H9 (cell line): Measurements from ENCODE around the gene APBA2. TPM values are rescaled to one million over a fixed set of nuclear protein-coding genes. Genes with fewer than 3 reads are reported as not detected.

ENCODE experiments used
- DNase-seq: peaks from one replicate; pipeline ENCODE4 v3.0.0-alpha.2; 2017
- H2AFZ ChIP-seq: one replicate; pipeline ENCODE4 v1.6.1; 2013; ENCODE audit warnings: mild to moderate bottlenecking, low read length, control low read depth, moderate library complexity
- H2AK5ac ChIP-seq: 2 replicates; pipeline ENCODE4 v1.6.1; 2013; ENCODE audit warnings: low read length, control low read depth, mixed read lengths; ENCODE audit not compliant: insufficient read length
- H2BK120ac ChIP-seq: one replicate; pipeline ENCODE4 v1.6.1; 2013; ENCODE audit warnings: low read depth, mild to moderate bottlenecking, low read length, control low read depth, inconsistent platforms; ENCODE audit not compliant: poor library complexity, severe bottlenecking
- H2BK12ac ChIP-seq: 2 replicates; pipeline ENCODE4 v1.6.1; 2013; ENCODE audit warnings: low read length, control low read depth, mixed read lengths, low read depth; ENCODE audit not compliant: insufficient read length
- H2BK15ac ChIP-seq: 2 replicates; pipeline ENCODE4 v1.6.1; 2013; ENCODE audit warnings: low read depth, low read length, control low read depth
- H2BK20ac ChIP-seq: one replicate; pipeline ENCODE4 v1.6.1; 2013; ENCODE audit warnings: low read depth, mild to moderate bottlenecking, low read length, control low read depth, inconsistent platforms; ENCODE audit not compliant: poor library complexity, severe bottlenecking
- H2BK5ac ChIP-seq: 2 replicates; pipeline ENCODE4 v1.6.1; 2013; ENCODE audit warnings: low read length, control low read depth, mixed read lengths; ENCODE audit not compliant: insufficient read length
- H3K14ac ChIP-seq: 2 replicates; pipeline ENCODE4 v1.6.1; 2013; ENCODE audit warnings: low read length, control low read depth; ENCODE audit not compliant: insufficient read depth
- H3K18ac ChIP-seq: 2 replicates; pipeline ENCODE4 v1.6.1; 2013; ENCODE audit warnings: low read depth, mild to moderate bottlenecking, mixed read lengths, low read length, control low read depth; ENCODE audit not compliant: insufficient read length
- H3K23ac ChIP-seq: 2 replicates; pipeline ENCODE4 v1.6.1; 2013; ENCODE audit warnings: low read length, control low read depth, mixed read lengths, low read depth; ENCODE audit not compliant: insufficient read length
- H3K23me2 ChIP-seq: 2 replicates; pipeline ENCODE4 v1.6.1; 2013; ENCODE audit warnings: low read depth, mild to moderate bottlenecking, mixed read lengths, low read length, control low read depth; ENCODE audit not compliant: insufficient read length, poor library complexity, severe bottlenecking
- H3K27ac ChIP-seq: 2 replicates; pipeline ENCODE4 v1.5.1; 2013; ENCODE audit warnings: low read length, control low read depth, mixed read lengths, low read depth; ENCODE audit not compliant: insufficient read length
- H3K27me3 ChIP-seq: 2 replicates; pipeline ENCODE4 v1.6.1; 2013; ENCODE audit warnings: low read length, control low read depth, inconsistent platforms; ENCODE audit not compliant: insufficient read depth
- H3K4ac ChIP-seq: 2 replicates; pipeline ENCODE4 v1.6.1; 2013; ENCODE audit warnings: low read depth, mild to moderate bottlenecking, control low read depth, inconsistent platforms, low read length, moderate library complexity
- H3K4me1 ChIP-seq: 2 replicates; pipeline ENCODE4 v1.6.1; 2013; ENCODE audit warnings: low read length, control low read depth, inconsistent platforms; ENCODE audit not compliant: insufficient read depth
- H3K4me2 ChIP-seq: 2 replicates; pipeline ENCODE4 v1.6.1; 2013; ENCODE audit warnings: low read length, control low read depth, mixed read lengths; ENCODE audit not compliant: insufficient read length, insufficient read depth
- H3K56ac ChIP-seq: 2 replicates; pipeline ENCODE4 v1.6.1; 2013; ENCODE audit warnings: low read depth, mild to moderate bottlenecking, mixed read lengths, low read length, control low read depth; ENCODE audit not compliant: insufficient read length
- H3K79me1 ChIP-seq: 2 replicates; pipeline ENCODE4 v1.6.1; 2013; ENCODE audit warnings: low read depth, mild to moderate bottlenecking, moderate library complexity, low read length, control low read depth, inconsistent platforms; ENCODE audit not compliant: insufficient read depth, poor library complexity, severe bottlenecking
- H3K79me2 ChIP-seq: 2 replicates; pipeline ENCODE4 v1.6.1; 2013; ENCODE audit warnings: low read length, control low read depth, inconsistent platforms; ENCODE audit not compliant: insufficient read depth
- H3K9ac ChIP-seq: 2 replicates; pipeline ENCODE4 v1.6.1; 2013; ENCODE audit warnings: low read length, control low read depth, mixed read lengths; ENCODE audit not compliant: insufficient read length; ENCODE audit errors: extremely low read depth
- H3K9me3 ChIP-seq: one replicate; pipeline ENCODE4 v1.6.1; 2013; ENCODE audit warnings: low read depth, low read length, inconsistent platforms; ENCODE audit not compliant: control insufficient read depth
- H3T11ph ChIP-seq: one replicate; pipeline ENCODE4 v1.6.1; 2013; ENCODE audit warnings: mild to moderate bottlenecking, low read length, control low read depth, inconsistent platforms
- H4K20me1 ChIP-seq: one replicate; pipeline ENCODE4 v1.6.1; 2013; ENCODE audit not compliant: control insufficient read depth, insufficient read length, insufficient read depth
- H4K5ac ChIP-seq: 2 replicates; pipeline ENCODE4 v1.6.1; 2013; ENCODE audit warnings: low read depth, mild to moderate bottlenecking, mixed read lengths, low read length, control low read depth; ENCODE audit not compliant: insufficient read length
- H4K8ac ChIP-seq: replicated peaks from 2 replicates; pipeline ENCODE4 v1.6.1; 2013; ENCODE audit warnings: low read length, control low read depth, mixed read lengths, low read depth; ENCODE audit not compliant: insufficient read length
- H4K91ac ChIP-seq: 2 replicates; pipeline ENCODE4 v1.6.1; 2013; ENCODE audit warnings: low read depth, mild to moderate bottlenecking, moderate library complexity, mixed read lengths, low read length, control low read depth; ENCODE audit not compliant: insufficient read length
- H3K27ac Mint-ChIP-seq, 3 experiments: 2 replicates in 2 of 3; 3 replicates in 1 of 3; pipeline ENCODE4 v1.8.0; 2020 to 2021; ENCODE audit warnings: mixed read lengths in 3 of 3, mild to moderate bottlenecking in 1 of 3, moderate library complexity in 1 of 3
- H3K27me3 Mint-ChIP-seq: 2 replicates; pipeline ENCODE4 v1.8.0; 2021; ENCODE audit warnings: low read depth, mild to moderate bottlenecking, moderate library complexity, mixed read lengths
- H3K36me3 Mint-ChIP-seq, 3 experiments: 2 replicates in 2 of 3; 3 replicates in 1 of 3; pipeline ENCODE4 v1.8.0; 2020 to 2021; ENCODE audit warnings: low read depth in 3 of 3, mixed read lengths in 3 of 3; ENCODE audit not compliant: insufficient read depth in 1 of 3
- H3K4me1 Mint-ChIP-seq, 2 experiments: 2 replicates each; pipeline ENCODE4 v1.8.0; 2020; ENCODE audit warnings: mixed read lengths in 2 of 2
- H3K4me3 Mint-ChIP-seq, 2 experiments: 2 replicates in 1 of 2; 3 replicates in 1 of 2; pipeline ENCODE4 v1.8.0; 2020 to 2021; ENCODE audit warnings: mild to moderate bottlenecking in 2 of 2, mixed read lengths in 2 of 2, moderate library complexity in 1 of 2
- H3K9me3 Mint-ChIP-seq, 2 experiments: 2 replicates in 1 of 2; 3 replicates in 1 of 2; pipeline ENCODE4 v1.8.0; 2020; ENCODE audit warnings: mild to moderate bottlenecking in 2 of 2, mixed read lengths in 2 of 2, moderate library complexity in 1 of 2
- WGBS: extraction: QIAGEN DNeasy Blood & Tissue Kit; methylation state at CpG from one replicate; pipeline ENCODE4 v1.1.7; 2013; ENCODE audit warnings: missing lambda C conversion rate, low lambda C conversion rate, mixed read lengths; ENCODE audit not compliant: insufficient read length; ENCODE audit errors: extremely low coverage; 5-methylcytosine and 5-hydroxymethylcytosine counted together
- total RNA-seq: library from RNA; stranded (reverse); gene quantifications from 2 replicates; pipeline ENCODE4 v1.2.1, GENCODE V29; 2021
- TF ChIP-seq, protein P1 (sequence below): fragments of 200-600 bp; sonication (generic); conservative IDR thresholded peaks from 3 replicates; pipeline ENCODE4 v1.8.0; 2021; ENCODE audit warnings: antibody characterized with exemption, mild to moderate bottlenecking

Gene APBA2
- total RNA-seq, 1 experiment from 2014 or later: 14.3 TPM

DNA sequence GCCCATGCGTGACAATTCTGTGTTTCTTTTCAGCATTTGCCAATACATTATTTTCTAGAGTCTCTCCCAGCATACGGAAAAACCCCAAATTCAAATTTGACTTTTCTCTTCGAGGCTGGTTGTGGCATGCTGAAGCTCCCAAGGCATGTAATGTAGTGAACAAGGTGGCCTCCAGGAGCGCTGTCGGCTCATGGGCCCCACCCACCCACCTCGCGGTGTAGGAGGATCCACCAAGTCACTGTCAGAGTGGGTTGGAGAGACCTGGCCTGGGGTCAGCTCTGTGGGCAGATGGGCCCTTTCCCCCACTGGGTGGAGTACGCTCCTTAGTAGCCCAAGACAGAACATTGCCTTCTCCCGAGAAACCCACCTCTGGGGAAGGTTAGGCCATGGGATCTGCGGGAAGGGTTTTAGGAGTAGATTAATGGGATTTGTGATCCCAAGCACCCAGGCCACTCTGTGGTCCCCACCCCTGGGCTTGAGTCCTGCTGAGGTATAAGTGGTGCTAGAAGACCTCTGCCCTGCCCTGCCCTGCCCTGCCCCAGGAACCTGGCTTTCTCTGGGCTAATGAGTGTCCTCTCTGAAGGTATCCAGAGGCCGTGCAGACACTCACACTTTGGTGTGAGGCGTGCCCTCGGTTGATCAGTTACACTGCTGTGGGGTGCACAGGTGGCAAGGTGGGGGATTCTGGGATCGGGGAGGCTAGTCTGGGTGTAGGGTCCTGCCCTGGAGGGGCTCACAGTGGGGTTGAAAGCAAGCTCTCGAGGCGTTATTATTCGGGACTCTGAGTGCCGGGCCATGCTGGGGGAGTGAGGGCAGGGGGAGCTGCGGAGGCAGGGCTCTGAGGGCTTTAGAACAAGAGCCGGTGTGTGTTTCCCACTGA is 97.9 kb downstream of the APBA2 start:
- Histone ChIP-seq H4K8ac (no peak overlapping the region), H3K4me2 (no peak overlapping the region), H3K9ac (no peak overlapping the region), H4K20me1 (no peaks in the 10 kb centered on the region), H3K27ac (no peak overlapping the region), H3K18ac (no peak overlapping the region), H2BK20ac (no peak overlapping the region), H2AFZ (no peak overlapping the region), H2BK5ac (no peak overlapping the region), H2BK15ac (no peak overlapping the region), H4K91ac (no peak overlapping the region), H3K56ac (no peak overlapping the region), H3T11ph (no peak overlapping the region), H3K79me2 (no peaks in the 10 kb centered on the region), H4K5ac (no peak overlapping the region), H3K23me2 (no peaks in the 10 kb centered on the region), H3K4me1 (no peaks in the 10 kb centered on the region), H2AK5ac (no peak overlapping the region), H2BK12ac (no peak overlapping the region), H3K23ac (no peak overlapping the region), H3K27me3 (no peaks in the 10 kb centered on the region), H3K79me1 (no peaks in the 10 kb centered on the region), H3K9me3 (no peaks in the 10 kb centered on the region), H2BK120ac (no peak overlapping the region), H3K14ac (no peak overlapping the region), H3K4ac (no peak overlapping the region)
- Mint-ChIP-seq H3K9me3 (no peaks in the 10 kb centered on the region), H3K4me3 (no peak overlapping the region), H3K4me1 (peaks cover 14 to 24% of the 10 kb centered on the region in 2 experiments), H3K36me3 (no peaks in the 10 kb centered on the region; a peak in 2 of 7 replicates), H3K27me3 (no peaks in the 10 kb centered on the region; the same call in 1 of the 2 replicates), H3K27ac (peak overlapping the region in 1 of 3 experiments; percentile 86; a peak in 1 of 7 replicates)
- TF ChIP-seq, protein P1, sequence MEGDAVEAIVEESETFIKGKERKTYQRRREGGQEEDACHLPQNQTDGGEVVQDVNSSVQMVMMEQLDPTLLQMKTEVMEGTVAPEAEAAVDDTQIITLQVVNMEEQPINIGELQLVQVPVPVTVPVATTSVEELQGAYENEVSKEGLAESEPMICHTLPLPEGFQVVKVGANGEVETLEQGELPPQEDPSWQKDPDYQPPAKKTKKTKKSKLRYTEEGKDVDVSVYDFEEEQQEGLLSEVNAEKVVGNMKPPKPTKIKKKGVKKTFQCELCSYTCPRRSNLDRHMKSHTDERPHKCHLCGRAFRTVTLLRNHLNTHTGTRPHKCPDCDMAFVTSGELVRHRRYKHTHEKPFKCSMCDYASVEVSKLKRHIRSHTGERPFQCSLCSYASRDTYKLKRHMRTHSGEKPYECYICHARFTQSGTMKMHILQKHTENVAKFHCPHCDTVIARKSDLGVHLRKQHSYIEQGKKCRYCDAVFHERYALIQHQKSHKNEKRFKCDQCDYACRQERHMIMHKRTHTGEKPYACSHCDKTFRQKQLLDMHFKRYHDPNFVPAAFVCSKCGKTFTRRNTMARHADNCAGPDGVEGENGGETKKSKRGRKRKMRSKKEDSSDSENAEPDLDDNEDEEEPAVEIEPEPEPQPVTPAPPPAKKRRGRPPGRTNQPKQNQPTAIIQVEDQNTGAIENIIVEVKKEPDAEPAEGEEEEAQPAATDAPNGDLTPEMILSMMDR: peak; percentile 67
- DNase-seq: peak; percentile 66
- WGBS: no CpG with 5 or more reads among the region's 20 CpGs
